Measurements from ENCODE around the gene C1GALT1. TPM values are rescaled to one million over a fixed set of nuclear protein-coding genes. Genes with fewer than 3 reads are reported as not detected.

Gene C1GALT1
- total RNA-seq, 1 experiment from 2014 or later = 81.5 TPM

DNA sequence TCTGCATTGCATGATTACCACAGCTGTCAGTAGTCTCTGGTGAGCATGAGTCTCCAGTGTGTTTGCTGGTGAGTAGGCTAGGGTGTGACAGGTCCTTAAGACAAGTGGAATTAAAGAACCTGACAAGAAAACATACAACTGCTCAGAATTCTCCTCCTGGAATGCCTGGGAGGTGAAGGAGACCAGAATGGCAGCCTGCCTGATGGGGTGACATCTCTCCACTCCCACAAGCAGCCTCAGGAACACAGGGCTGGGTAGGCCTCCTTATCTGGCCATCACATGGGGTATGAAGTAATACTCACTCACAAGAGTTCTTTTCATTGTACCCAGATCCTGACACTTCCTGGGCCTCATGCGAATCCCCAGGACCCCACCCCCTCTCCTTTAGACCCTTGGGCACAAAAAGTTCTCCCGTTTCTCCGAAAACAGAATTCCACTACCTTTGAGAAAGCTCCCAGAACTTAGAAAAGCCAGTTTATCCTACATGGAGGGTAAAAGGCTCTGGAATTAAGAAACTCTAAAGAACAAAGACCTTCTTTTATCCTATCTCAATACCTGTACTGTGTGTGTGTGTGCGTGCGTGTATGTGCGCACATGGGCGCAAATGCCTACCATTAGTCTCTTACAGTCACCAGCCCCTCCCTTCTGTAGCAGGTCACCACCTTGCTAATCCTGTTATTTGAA lies 33.4 kb upstream of the C1GALT1 start:
- H4K5ac ChIP-seq (ENCODE audit: insufficient read length, low read depth, low read length) = no peak overlapping the region
- H3K27me3 ChIP-seq (ENCODE audit: insufficient read depth, low read length) = no peaks in the 10 kb centered on the region
- no peak overlapping the region for H3K14ac ChIP-seq (ENCODE audit: insufficient read depth, low read length)
- H3K79me1 ChIP-seq (ENCODE audit: insufficient read depth, low read depth, low read length, poor library complexity, severe bottlenecking) = no peaks in the 10 kb centered on the region
- peaks cover 35 to 40% of the 10 kb centered on the region in 2 experiments for H3K9me3 Mint-ChIP-seq
- no peak overlapping the region for H2AFZ ChIP-seq (ENCODE audit: low read length)
- no peak overlapping the region for H4K8ac ChIP-seq (replicated peaks; ENCODE audit: insufficient read length, low read depth, low read length)
- TF ChIP-seq, protein P1, sequence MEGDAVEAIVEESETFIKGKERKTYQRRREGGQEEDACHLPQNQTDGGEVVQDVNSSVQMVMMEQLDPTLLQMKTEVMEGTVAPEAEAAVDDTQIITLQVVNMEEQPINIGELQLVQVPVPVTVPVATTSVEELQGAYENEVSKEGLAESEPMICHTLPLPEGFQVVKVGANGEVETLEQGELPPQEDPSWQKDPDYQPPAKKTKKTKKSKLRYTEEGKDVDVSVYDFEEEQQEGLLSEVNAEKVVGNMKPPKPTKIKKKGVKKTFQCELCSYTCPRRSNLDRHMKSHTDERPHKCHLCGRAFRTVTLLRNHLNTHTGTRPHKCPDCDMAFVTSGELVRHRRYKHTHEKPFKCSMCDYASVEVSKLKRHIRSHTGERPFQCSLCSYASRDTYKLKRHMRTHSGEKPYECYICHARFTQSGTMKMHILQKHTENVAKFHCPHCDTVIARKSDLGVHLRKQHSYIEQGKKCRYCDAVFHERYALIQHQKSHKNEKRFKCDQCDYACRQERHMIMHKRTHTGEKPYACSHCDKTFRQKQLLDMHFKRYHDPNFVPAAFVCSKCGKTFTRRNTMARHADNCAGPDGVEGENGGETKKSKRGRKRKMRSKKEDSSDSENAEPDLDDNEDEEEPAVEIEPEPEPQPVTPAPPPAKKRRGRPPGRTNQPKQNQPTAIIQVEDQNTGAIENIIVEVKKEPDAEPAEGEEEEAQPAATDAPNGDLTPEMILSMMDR (conservative IDR thresholded peaks at IDR 0.05) = no peak
- H4K20me1 ChIP-seq (ENCODE audit: control insufficient read depth, insufficient read depth, insufficient read length) = no peaks in the 10 kb centered on the region
- H3K18ac ChIP-seq (ENCODE audit: insufficient read length, low read depth, low read length) = no peak overlapping the region
- H2AK5ac ChIP-seq (ENCODE audit: insufficient read length, low read length) = no peak overlapping the region
- H3K4me1 ChIP-seq (ENCODE audit: insufficient read depth, low read length) = no peaks in the 10 kb centered on the region
- no peak overlapping the region for H3K23ac ChIP-seq (ENCODE audit: insufficient read length, low read depth, low read length)
- peaks cover 3% of the 10 kb centered on the region for H3K27me3 Mint-ChIP-seq (ENCODE audit: low read depth)
- no peak overlapping the region for H2BK15ac ChIP-seq (ENCODE audit: low read depth, low read length)
- H2BK20ac ChIP-seq (ENCODE audit: low read depth, low read length, poor library complexity, severe bottlenecking) = no peak overlapping the region
- H3K9me3 ChIP-seq (ENCODE audit: control insufficient read depth, low read depth, low read length) = no peaks in the 10 kb centered on the region
- H3K27ac Mint-ChIP-seq = no peak overlapping the region
- no peak overlapping the region for H3T11ph ChIP-seq (ENCODE audit: low read length)
- no peak for DNase-seq
- H4K91ac ChIP-seq (ENCODE audit: insufficient read length, low read depth, low read length) = no peak overlapping the region
- H2BK120ac ChIP-seq (ENCODE audit: low read depth, low read length, poor library complexity, severe bottlenecking) = no peak overlapping the region
- no peak overlapping the region for H2BK5ac ChIP-seq (ENCODE audit: insufficient read length, low read length)
- no peak overlapping the region for H3K9ac ChIP-seq (ENCODE audit: extremely low read depth, insufficient read length, low read length)
- H3K4me3 Mint-ChIP-seq = no peak overlapping the region
- no peak overlapping the region for H3K4ac ChIP-seq (ENCODE audit: low read depth, low read length)
- no peak overlapping the region for H2BK12ac ChIP-seq (ENCODE audit: insufficient read length, low read depth, low read length)
- no peaks in the 10 kb centered on the region for H3K23me2 ChIP-seq (ENCODE audit: insufficient read length, low read depth, low read length, poor library complexity, severe bottlenecking)
- no peak overlapping the region for H3K27ac ChIP-seq (ENCODE audit: insufficient read length, low read depth, low read length)
- no peak overlapping the region for H3K56ac ChIP-seq (ENCODE audit: insufficient read length, low read depth, low read length)
- H3K4me2 ChIP-seq (ENCODE audit: insufficient read depth, insufficient read length, low read length) = no peak overlapping the region
- H3K36me3 Mint-ChIP-seq (ENCODE audit: insufficient read depth in 1 of 3, low read depth in 3 of 3) = peaks cover 18 to 38% (median 23%) of the 10 kb centered on the region in 3 experiments
- WGBS (ENCODE audit: extremely low coverage, insufficient read length, low lambda C conversion rate) = no CpG with 5 or more reads among the region's 7 CpGs
- H3K4me1 Mint-ChIP-seq = no peaks in the 10 kb centered on the region
- H3K79me2 ChIP-seq (ENCODE audit: insufficient read depth, low read length) = no peaks in the 10 kb centered on the region
